ENCODE measurements around the gene SMAD3.

DNA sequence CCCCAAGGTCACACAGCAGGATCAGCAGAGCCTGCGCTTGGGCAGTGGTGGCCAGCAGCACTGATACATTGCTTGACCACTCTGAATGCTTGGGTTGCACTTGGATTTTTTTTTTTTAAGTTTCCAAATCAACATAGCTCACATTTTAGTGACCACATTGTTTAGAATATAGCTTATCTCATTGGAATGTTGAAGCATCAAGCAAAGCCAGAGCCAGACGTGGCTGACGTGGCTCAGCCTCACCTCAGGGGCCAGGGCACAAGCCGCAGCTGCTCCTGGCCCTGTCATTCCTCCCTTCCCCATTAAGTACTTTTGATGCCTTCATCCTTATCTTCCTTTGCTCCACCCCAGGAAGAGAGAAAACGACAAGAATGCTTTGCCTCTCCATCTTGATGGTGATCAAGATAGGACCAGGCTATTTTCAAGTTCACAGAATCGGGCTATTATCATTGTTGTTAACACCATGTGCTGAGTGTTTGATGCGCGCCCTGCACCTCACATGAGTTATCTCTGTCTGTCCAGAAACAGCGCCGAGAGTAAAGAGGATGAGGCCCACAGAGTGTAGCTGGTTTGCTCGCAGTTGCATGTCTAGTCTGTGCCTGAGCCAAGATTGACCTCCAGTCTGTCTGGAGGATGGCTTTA is 113.3 kb downstream of the SMAD3 start:
- TF ChIP-seq, protein P1, sequence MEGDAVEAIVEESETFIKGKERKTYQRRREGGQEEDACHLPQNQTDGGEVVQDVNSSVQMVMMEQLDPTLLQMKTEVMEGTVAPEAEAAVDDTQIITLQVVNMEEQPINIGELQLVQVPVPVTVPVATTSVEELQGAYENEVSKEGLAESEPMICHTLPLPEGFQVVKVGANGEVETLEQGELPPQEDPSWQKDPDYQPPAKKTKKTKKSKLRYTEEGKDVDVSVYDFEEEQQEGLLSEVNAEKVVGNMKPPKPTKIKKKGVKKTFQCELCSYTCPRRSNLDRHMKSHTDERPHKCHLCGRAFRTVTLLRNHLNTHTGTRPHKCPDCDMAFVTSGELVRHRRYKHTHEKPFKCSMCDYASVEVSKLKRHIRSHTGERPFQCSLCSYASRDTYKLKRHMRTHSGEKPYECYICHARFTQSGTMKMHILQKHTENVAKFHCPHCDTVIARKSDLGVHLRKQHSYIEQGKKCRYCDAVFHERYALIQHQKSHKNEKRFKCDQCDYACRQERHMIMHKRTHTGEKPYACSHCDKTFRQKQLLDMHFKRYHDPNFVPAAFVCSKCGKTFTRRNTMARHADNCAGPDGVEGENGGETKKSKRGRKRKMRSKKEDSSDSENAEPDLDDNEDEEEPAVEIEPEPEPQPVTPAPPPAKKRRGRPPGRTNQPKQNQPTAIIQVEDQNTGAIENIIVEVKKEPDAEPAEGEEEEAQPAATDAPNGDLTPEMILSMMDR (IDR thresholded peaks at IDR 0.05; ENCODE audit: insufficient read depth, low read length) = no peak
- TF ChIP-seq, protein P2, sequence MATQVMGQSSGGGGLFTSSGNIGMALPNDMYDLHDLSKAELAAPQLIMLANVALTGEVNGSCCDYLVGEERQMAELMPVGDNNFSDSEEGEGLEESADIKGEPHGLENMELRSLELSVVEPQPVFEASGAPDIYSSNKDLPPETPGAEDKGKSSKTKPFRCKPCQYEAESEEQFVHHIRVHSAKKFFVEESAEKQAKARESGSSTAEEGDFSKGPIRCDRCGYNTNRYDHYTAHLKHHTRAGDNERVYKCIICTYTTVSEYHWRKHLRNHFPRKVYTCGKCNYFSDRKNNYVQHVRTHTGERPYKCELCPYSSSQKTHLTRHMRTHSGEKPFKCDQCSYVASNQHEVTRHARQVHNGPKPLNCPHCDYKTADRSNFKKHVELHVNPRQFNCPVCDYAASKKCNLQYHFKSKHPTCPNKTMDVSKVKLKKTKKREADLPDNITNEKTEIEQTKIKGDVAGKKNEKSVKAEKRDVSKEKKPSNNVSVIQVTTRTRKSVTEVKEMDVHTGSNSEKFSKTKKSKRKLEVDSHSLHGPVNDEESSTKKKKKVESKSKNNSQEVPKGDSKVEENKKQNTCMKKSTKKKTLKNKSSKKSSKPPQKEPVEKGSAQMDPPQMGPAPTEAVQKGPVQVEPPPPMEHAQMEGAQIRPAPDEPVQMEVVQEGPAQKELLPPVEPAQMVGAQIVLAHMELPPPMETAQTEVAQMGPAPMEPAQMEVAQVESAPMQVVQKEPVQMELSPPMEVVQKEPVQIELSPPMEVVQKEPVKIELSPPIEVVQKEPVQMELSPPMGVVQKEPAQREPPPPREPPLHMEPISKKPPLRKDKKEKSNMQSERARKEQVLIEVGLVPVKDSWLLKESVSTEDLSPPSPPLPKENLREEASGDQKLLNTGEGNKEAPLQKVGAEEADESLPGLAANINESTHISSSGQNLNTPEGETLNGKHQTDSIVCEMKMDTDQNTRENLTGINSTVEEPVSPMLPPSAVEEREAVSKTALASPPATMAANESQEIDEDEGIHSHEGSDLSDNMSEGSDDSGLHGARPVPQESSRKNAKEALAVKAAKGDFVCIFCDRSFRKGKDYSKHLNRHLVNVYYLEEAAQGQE (IDR thresholded peaks at IDR 0.05; ENCODE audit: insufficient replicate concordance, low read depth) = no peak
- no peak for TF ChIP-seq SPI1 (IDR thresholded peaks at IDR 0.05; ENCODE audit: borderline replicate concordance, low read depth)
